Breast epithelium (tissue), 4 donors: ENCODE results near the gene GALNT1. TPM values are rescaled to one million over a fixed set of nuclear protein-coding genes. Genes with fewer than 3 reads are reported as not detected.

Source experiments
- DNase-seq, 2 donors: peaks; one replicate each; pipeline ENCODE4 v3.0.0-alpha.2; 2019; ENCODE audit warnings: low spot score in 2 of 2
- H3K27ac ChIP-seq, 2 donors: fragments of 200-600 bp; sonication (generic) in 1 of 2; one replicate each; pipeline ENCODE4 v1.5.1; 2016 to 2019; ENCODE audit warnings: mild to moderate bottlenecking in 1 of 2
- H3K27me3 ChIP-seq, 2 donors: fragments of 200-600 bp; sonication (generic) in 1 of 2; one replicate each; pipeline versions ENCODE4 v1.5.1 to v1.6.0; 2017 to 2019; ENCODE audit warnings: control low read depth in 1 of 2, mild to moderate bottlenecking in 1 of 2
- H3K36me3 ChIP-seq: fragments of 200-600 bp; one replicate; pipeline ENCODE4 v1.5.1; 2019
- H3K4me1 ChIP-seq, 2 donors: fragments of 200-600 bp; sonication (generic); one replicate each; pipeline ENCODE4 v1.5.1; 2016 to 2019; ENCODE audit warnings: control low read depth in 1 of 2
- H3K4me3 ChIP-seq, 3 donors: fragments of 200-600 bp; sonication (generic); 1 replicate in 2 of 3; 2 replicates in 1 of 3; pipeline ENCODE4 v1.5.1; 2016 to 2019; ENCODE audit warnings: mild to moderate bottlenecking in 3 of 3, moderate library complexity in 2 of 3
- H3K9me3 ChIP-seq, 2 donors: fragments of 200-600 bp; sonication (generic) in 1 of 2; one replicate each; pipeline ENCODE4 v1.5.1; 2016 to 2019; ENCODE audit warnings: control low read depth in 1 of 2
- CTCF ChIP-seq, 3 donors: fragments of 450-650 bp; IDR thresholded peaks; one replicate each; pipeline ENCODE4 v1.5.1; 2016 to 2017; ENCODE audit warnings: antibody characterized with exemption in 3 of 3, mild to moderate bottlenecking in 3 of 3, moderate library complexity in 3 of 3
- POLR2A ChIP-seq: fragments of 450-650 bp; IDR thresholded peaks from one replicate; pipeline ENCODE4 v1.6.1; 2016; ENCODE audit warnings: antibody characterized with exemption, mild to moderate bottlenecking, moderate library complexity
- POLR2AphosphoS5 ChIP-seq, 3 donors: sonication (generic); formaldehyde crosslinking; IDR thresholded peaks; one replicate each; pipeline ENCODE4 v1.6.1; 2017; ENCODE audit warnings: antibody characterized with exemption in 3 of 3
- intact Hi-C: fragments of 100-400 bp; cut with DNase I; formaldehyde crosslinking; loops from one replicate; pipeline ENCODE4 v1.15.1; 2023; ENCODE audit warnings: low total_unique reads
- total RNA-seq, 3 donors: library from RNA; depleted of rRNA; stranded (reverse); fragments of >200 nt; gene quantifications; one replicate each; pipeline ENCODE4 v1.1.0, GENCODE V29; 2016

The GALNT1 gene
- total RNA-seq, 3 donors from 2014 or later = 34.9 to 60.9 (median 46.5) TPM

DNA sequence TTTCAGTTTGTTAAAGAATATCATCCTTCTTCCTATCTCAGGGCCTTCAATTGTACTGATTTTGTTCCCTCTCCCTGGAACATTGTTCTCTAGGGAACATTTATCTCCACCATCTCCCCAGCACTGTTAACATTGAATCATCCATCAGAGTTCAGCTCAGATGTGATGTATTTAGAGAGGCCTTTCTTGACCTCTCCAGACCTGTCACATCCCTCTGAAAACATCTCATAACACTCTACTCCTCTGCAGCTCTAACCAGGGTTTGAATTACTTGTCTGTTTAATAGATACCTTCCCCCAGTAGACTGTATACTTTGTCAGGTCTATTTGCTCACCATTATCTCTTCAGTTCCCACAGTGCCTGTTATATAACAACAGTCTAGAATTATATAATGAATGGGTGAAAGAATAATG is 98.6 kb downstream of the GALNT1 start:
- peak overlapping the region; percentile 27 to 66 for H3K27ac ChIP-seq
- H3K4me3 ChIP-seq = no peak overlapping the region
- no peaks in the 10 kb centered on the region for H3K9me3 ChIP-seq
- no peak for DNase-seq
- no peaks in the 10 kb centered on the region for H3K27me3 ChIP-seq
- no peak for TF ChIP-seq CTCF (IDR thresholded peaks at IDR 0.05)
- TF ChIP-seq POLR2A = no peak
- TF ChIP-seq POLR2AphosphoS5 (IDR thresholded peaks at IDR 0.05) = no peak
- intact Hi-C loops = no loop called here
- no peaks in the 10 kb centered on the region for H3K36me3 ChIP-seq
- H3K4me1 ChIP-seq = peaks cover 0 to 5% of the 10 kb centered on the region in 2 donors

GRCh38 chr18:35682281-35682867 is 100.8 kb downstream of the GALNT1 start:
- Histone ChIP-seq H3K27ac (no peak overlapping the region), H3K4me3 (no peak overlapping the region), H3K9me3 (no peaks in the 10 kb centered on the region), H3K27me3 (no peaks in the 10 kb centered on the region), H3K4me1 (peaks cover 0 to 5% of the 10 kb centered on the region in 2 donors), H3K36me3 (no peaks in the 10 kb centered on the region)
- no peak for TF ChIP-seq POLR2AphosphoS5 (IDR thresholded peaks at IDR 0.05)
- no peak for TF ChIP-seq POLR2A
- TF ChIP-seq CTCF (IDR thresholded peaks at IDR 0.05) = no peak
- DNase-seq = no peak
- intact Hi-C loops = no loop called here

- H3K4me3 ChIP-seq = no peak overlapping the region
- peaks cover 0 to 5% of the 10 kb centered on the region in 2 donors for H3K4me1 ChIP-seq
- DNase-seq = no peak
- H3K9me3 ChIP-seq = no peaks in the 10 kb centered on the region
- intact Hi-C loops = no loop called here
- peak overlapping the region in 1 of 2 donors; percentile 12 for H3K27ac ChIP-seq
- no peaks in the 10 kb centered on the region for H3K27me3 ChIP-seq
- no peak for TF ChIP-seq POLR2AphosphoS5 (IDR thresholded peaks at IDR 0.05)
- no peaks in the 10 kb centered on the region for H3K36me3 ChIP-seq
Observed at GRCh38 chr18:35683021-35683420, 101.5 kb downstream of the GALNT1 start.

GRCh38 chr18:35688757-35689156 is 107.2 kb downstream of the GALNT1 start:
- TF ChIP-seq POLR2A (no peak), CTCF (IDR thresholded peaks at IDR 0.05) (no peak), POLR2AphosphoS5 (IDR thresholded peaks at IDR 0.05) (no peak)

GRCh38 chr18:35689728-35690127 is 108.2 kb downstream of the GALNT1 start:
- intact Hi-C loops = no loop called here
- Histone ChIP-seq H3K27me3 (no peaks in the 10 kb centered on the region), H3K27ac (no peak overlapping the region), H3K36me3 (no peaks in the 10 kb centered on the region), H3K4me3 (no peak overlapping the region), H3K4me1 (no peaks in the 10 kb centered on the region), H3K9me3 (no peaks in the 10 kb centered on the region)
- TF ChIP-seq POLR2A (no peak), CTCF (IDR thresholded peaks at IDR 0.05) (no peak), POLR2AphosphoS5 (IDR thresholded peaks at IDR 0.05) (no peak)
- DNase-seq = no peak

More at GRCh38 chr18:35688757-35689156, 107.2 kb downstream of the GALNT1 start:
- Histone ChIP-seq H3K36me3 (no peaks in the 10 kb centered on the region), H3K4me3 (no peak overlapping the region), H3K4me1 (no peaks in the 10 kb centered on the region), H3K27me3 (no peaks in the 10 kb centered on the region), H3K9me3 (no peaks in the 10 kb centered on the region), H3K27ac (no peak overlapping the region)
- DNase-seq = no peak
- intact Hi-C loops = no loop called here
